ENCODE measurements around the gene SHISA9.
A peak's percentile ranks its signal among the peaks of the same experiment; 100 is the strongest.

The SHISA9 gene

GRCh38 chr16:12959072-12959471, 57.7 kb downstream of the SHISA9 start:
- DNase-seq, result no peak

DNA sequence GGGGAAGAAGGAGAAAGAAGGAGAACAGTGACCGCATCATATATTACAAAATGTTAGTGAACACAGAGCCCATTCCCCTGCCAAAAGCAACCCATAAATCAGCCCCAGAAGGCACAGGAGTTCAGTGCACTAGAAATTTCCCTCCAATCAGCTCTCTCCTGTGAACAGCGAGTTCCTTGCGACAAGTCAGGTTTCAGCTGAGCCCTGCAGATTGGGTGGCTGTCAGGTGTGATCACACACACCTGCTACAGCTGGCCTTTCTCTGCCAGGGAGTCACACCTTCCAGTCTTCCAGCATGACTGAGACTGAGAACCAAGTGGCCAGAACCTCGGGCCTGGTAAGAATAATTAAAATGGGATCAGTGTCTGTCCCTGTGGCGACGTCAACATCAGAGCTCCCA, 60.2 kb downstream of the SHISA9 start:
- no peak for DNase-seq

DNA sequence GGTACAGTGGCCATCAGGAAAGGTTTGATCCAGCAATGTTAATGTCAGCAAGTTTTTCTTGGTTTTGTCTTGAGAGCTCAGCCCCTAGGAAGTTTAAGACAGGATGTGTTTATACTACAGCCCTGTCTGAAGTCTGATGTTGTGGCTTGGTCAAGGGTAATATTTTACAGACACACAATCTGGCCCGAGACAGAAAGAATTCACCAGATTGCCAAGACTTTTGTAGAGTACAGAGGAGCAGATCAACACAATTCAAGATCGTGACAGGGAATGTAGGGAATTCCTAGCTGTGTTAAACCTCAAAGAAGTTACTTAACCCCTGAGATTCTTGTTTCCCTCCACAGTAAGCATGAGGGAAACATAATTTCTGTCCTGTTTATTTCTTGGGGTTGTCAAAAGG, 63.1 kb downstream of the SHISA9 start:
- DNase-seq, result no peak

DNA sequence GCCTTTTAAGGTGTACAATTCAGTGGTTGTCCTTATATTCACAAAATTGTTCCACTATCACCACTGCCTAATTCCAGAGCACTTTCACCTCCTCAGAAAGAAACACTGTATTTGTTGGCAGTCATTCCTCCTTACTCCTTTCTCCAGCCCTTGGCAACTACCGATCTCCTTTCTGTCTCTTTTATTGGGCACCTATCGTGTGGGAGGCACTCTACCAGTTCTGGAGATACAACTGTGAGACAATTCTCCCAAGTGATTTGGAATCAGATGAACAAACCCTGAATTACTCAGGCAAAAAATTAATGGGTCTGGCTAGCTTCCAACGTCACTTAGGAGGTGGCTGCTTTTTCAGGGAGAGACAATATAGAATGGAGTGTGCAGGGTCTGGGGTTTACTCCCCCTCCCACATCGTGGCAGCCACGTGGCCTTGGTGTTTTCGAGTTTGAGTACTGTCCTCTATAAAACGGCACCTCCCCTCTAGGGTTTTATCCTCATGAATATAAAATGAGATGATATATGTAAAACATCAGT, 63.9 kb downstream of the SHISA9 start:
- DNase-seq, result peak; percentile 63

- peak; percentile 81 for DNase-seq
Observed at GRCh38 chr16:12971241-12971640, 69.8 kb downstream of the SHISA9 start.

- no peak for DNase-seq
Observed at GRCh38 chr16:12972246-12972645, 70.8 kb downstream of the SHISA9 start.

GRCh38 chr16:12975766-12976165, 74.4 kb downstream of the SHISA9 start:
- no peak for DNase-seq

DNA sequence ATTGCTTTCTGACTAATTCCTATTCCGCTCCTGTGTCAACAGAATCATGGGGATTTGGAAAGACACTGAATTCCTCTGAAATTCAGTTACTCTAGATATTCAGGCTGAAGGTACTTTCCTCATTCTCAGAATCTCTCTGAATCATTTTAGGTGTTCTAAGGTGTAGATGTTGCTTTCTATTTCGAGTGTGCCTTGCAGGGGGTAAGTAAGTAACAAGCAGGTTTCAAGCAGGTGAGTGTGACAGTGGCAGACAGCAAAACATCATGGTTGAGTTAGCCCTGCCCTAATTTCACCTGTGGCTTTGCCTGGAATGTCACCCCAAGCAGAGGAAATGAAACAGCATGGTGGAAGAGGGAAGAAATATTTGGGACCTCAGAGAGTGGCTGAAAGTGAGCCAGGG, 75.1 kb downstream of the SHISA9 start:
- DNase-seq, result no peak

- no peak for DNase-seq
Observed at GRCh38 chr16:12976936-12977335, 75.5 kb downstream of the SHISA9 start.

GRCh38 chr16:12985516-12985915, 84.1 kb downstream of the SHISA9 start:
- DNase-seq, result no peak

DNA sequence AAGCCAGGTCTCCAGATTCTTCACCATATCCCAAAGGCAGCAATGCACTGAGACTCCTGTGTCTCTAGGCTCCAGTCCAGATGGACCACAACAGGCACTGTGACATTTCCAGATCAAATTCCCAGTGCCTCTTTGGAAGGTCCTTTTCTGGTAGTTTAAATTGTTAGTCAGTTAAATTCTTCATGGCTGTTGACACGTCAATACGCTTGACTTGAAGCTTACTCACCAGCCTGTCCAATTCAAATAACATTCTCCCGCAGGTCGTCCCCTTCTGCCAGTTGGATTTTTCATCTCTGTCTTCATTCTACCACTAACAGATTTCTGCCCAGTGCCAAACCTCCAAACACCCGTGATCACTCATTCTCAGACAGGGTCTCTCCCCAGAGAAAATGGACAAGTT, 86.7 kb downstream of the SHISA9 start:
- no peak for DNase-seq

- no peak for DNase-seq
Observed at GRCh38 chr16:12992066-12992465, 90.7 kb downstream of the SHISA9 start.

GRCh38 chr16:12994402-12994801, 93.0 kb downstream of the SHISA9 start:
- DNase-seq, result no peak

- DNase-seq, result no peak
Observed at GRCh38 chr16:12995721-12996372, 94.4 kb downstream of the SHISA9 start.

DNA sequence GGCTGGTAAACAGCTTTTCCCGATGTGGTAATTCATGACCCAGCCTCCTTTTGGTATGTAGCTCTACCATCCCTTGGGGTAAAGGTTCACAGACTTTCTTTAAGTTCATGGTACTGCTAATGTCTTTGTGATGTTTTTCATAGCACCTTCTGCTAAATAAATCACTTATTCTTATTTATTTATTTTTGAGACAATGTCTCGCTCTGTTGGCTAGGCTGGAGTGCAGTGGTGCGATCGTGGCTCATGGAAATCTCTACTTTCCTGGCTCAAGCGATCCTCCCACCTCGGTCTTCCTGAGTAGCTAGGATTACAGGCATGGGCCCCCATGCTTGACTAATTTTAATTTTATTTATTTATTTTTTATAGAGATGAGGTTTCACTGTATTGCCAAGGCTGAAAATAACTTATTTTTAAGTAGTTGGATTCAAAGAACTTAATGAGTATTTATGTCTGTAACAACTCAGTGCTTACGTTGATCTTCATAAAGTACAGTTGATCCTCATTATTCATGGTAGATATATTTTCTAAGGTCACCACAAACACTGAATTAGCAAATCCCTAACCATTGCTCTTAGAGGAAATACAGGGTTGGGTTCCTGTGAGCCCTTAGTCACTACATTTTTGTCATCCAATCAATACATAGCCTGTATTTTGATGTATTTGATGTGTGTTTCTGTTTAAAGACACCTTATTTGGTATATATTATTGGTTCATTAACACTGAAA, 97.1 kb downstream of the SHISA9 start:
- no peak for DNase-seq

- no peak for DNase-seq
Observed at GRCh38 chr16:12999368-12999767, 98.0 kb downstream of the SHISA9 start.

DNA sequence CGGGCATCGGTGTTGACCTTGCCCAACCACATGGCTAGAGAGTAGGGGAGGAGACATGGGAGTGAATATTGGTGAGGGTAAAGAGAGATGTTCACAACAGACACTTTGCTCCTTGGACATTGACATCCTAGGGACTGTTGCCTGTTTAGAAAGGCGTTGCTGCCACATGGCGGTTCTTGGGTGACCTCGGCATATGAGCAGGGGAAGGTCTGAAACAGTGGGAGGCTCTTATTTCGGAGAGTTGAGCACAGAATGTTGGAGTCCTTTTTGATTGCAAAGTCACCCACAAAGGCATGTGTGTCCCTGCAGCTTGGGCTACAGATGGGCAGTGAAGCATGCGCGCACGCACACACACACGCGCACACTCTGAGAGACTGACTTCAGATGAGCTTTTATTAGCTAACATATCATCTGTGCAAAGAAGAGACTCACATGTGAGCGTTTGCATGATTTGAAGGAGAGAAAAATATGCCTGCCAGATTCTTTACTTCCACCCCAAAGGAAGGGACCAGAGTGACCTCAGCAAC, 104.4 kb downstream of the SHISA9 start:
- no peak for DNase-seq

GRCh38 chr16:13012601-13013000, 111.2 kb downstream of the SHISA9 start:
- no peak for DNase-seq

DNA sequence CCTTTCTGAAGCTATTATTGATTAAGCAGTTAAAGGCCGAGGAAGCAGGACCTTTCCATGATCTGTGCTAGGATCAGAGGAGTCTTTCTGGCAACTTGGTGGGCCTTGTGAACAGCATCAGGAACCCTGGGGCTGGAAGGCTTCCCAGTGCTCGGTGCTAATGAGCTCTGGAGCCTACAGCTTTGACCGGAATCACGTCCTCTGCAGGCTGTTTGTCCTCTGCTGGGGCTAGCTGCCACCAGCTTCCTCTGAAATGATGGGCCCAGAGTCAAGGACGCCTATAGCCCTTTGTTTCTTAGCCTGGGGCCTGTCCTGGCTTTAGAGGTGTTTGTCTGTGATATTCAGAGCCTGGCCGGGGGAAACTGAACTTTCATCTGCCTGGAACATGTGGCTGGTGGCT, 111.6 kb downstream of the SHISA9 start:
- DNase-seq, result no peak

DNA sequence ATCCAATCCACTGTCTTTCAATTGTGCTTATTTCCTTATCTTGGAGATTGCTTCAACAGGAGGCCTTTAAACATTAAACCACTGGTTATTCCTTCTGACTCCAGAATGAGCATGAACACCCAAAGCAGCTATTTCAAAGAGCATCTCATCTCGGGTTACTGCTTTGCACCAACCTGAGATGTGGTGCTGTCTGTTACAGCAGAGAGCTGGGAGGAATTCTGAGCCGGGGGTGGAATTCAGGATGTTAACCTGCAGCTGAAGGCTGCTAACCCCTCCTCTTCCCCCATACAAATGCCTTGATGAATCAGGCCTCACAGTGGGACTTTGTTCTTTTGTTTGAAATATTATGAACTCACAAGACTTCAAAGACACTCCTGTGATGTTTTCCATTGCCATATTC, 113.1 kb downstream of the SHISA9 start:
- no peak for DNase-seq

- DNase-seq, result no peak
Observed at GRCh38 chr16:13018026-13018425, 116.6 kb downstream of the SHISA9 start.

- no peak for DNase-seq
Observed at GRCh38 chr16:13021996-13022395, 120.6 kb downstream of the SHISA9 start.

DNA sequence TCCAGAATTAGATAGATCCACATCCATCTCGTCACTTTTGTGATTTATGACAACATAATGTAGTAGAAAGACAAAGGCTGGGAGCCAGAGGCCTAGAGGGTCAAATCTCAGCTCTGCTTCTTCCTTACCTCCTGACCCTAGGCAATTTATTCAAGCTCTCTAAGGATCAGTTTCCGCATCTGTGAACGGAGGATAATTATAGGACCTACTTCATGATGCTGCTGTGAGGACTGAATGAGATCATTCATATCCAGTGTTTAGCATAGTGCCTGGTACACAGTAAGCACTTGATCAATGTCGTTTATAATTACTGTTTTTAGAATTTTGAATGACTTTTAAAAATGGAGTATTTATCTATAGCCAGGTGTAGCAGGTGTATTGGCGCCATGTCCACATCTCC, 128.4 kb downstream of the SHISA9 start:
- no peak for DNase-seq

GRCh38 chr16:13030769-13031168, 129.4 kb downstream of the SHISA9 start:
- DNase-seq, result no peak
